CD4-positive, alpha-beta T cell treated with Interleukin-4 for 1 hour (primary cell): Measurements from ENCODE around the gene PSMD10.

Experiments used
- DNase-seq, 2 donors: peaks; one replicate each; pipeline ENCODE4 v3.0.0-alpha.2; 2020 to 2022

PSMD10 gene

DNA sequence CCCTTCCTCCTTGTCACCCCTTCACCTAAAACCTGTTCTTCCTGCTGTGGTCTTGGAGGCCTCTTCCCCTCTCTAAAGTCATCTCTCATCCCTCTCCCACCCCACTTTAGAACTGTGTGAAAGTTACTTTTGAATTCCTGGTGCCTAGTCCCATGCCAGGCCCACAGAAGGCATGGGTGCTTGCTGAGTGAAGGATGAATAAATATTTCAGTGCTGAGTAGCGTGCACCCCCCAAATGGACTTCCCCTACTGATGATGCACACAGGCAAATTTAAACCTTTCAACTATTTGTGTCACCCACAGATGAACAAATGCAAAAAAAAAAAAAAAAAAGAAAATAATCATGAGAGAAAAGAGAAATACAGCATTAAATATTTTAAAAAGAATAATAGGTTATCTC, 19.8 kb downstream of the PSMD10 start:
- no peak for DNase-seq

- no peak for DNase-seq
Observed at GRCh38 chrX:108070891-108071290, 20.5 kb downstream of the PSMD10 start.

DNA sequence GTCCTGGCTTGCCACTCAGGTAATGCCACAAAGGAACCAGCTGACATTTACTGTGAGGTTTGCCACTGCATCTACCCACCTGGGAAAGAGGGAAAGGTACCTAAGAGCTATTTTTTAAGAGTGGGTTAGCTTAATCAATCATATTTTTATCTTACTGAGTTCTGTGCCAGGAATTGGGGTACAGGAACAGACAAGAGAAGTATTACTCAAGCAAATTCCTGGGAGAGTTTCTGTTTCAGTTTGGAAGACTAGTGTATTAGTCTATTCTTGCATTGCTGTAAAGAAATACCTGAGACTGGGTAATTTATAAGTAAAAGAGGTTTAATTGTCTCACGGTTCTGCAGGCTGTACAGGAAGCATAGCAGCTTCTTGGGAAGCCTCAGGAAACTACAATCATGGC, 23.2 kb downstream of the PSMD10 start:
- DNase-seq: no peak

GRCh38 chrX:108064613-108065012, 26.7 kb downstream of the PSMD10 start:
- DNase-seq: no peak

DNA sequence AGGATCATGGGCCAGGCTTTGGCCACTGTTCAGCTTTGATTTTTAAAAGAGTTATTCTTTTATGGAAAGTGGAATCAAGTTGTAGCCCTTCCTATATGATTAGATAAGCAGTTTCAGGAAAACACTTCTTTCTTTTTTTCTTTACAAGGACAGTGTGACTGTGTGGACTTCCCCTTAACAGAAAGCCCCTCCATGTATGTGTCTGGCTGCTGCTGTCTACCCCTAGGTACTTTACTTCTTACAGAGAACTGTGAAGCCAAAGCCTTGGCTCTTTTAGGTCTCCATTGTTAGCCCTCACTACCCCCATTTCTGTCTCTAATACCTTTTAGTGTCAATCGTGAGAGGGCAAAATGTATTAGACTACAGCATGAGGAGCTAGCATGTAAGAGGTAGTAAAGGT, 27.3 kb downstream of the PSMD10 start:
- DNase-seq: no peak

DNA sequence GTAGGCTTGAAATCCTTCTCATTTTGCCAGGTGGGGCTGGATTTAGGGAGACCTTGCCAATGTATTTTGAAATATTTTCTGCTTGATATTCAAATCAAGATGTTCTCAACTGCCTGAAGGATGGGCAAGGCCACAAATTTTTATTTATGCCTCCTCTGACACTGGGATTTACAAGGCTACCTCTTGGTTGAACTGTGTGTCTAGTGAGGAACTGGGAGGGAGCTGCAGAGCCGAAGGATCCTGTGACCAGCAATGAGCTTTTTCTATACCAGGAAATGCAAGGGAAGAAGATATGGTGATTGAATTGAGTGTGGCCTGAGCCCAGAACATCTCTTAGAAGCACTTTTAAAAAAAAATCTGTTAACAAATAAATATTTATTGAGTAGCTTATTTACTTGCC, 31.5 kb downstream of the PSMD10 start:
- no peak for DNase-seq

DNA sequence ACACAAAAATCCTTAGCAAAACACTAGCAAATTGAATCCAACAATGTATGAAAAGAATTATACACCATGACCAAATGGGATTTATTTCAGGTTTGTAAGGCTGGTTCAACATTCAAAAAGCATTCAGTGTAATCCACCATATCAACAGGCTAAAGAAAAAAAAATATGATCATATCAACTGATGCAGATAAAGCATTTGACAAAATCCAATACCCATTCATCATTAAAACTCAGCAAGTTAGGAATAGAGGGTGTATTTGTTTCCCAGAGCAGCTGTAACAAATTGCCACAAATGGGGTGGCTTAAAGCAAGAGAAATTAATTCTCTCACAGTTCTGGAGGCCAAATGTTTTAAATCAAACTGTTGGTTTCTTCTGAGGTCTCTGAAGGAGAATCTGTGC, 35.8 kb downstream of the PSMD10 start:
- no peak for DNase-seq

DNA sequence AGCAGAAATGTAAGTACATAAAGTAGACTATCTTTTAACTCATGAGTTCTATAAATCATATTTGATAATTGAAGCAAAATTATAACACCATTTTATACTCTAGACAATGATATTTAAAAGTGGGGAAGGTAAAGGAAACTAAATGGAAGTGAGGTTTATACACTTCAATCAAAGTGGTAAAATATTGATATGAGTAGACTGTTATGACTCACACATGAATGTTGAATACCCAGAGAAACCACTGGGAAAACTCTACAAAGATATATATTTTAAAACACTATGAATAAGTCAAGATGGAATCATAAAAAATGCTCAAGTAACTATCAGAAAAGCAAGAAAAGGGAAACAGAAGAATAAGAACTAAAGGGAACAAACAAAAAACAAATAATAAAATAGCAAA, 38.1 kb downstream of the PSMD10 start:
- no peak for DNase-seq

GRCh38 chrX:108049649-108050048, 41.7 kb downstream of the PSMD10 start:
- DNase-seq: no peak

GRCh38 chrX:108044554-108045256, 46.6 kb downstream of the PSMD10 start, which contains the start of gene VSIG1:
Gene VSIG1 (plus strand): TSS chrX:108045065. CDS start chrX:108045131, 66 bp downstream.
- DNase-seq: no peak

GRCh38 chrX:108036298-108036973, 54.9 kb downstream of the PSMD10 start:
- no peak for DNase-seq

DNA sequence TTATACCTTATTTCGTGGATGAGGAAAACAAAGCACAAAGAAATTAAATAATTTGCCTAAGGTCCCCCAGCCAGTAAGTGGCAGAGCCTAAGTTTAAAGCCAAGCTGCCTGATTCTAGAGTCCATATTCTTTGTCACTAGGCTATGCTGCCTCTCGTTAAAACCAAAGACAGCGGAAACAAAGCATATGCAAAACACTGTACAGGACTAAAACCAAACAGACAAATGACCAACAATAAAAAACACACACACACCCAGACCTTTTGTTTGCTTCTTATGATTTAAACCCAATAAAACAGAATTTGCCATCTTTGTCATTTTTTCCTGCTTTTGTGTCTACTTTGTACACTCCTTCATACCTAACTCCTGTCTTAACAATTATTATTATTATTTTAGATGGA, 56.6 kb downstream of the PSMD10 start:
- DNase-seq: no peak
